Measurements from ENCODE around the gene HHIPL1.

The HHIPL1 gene

DNA sequence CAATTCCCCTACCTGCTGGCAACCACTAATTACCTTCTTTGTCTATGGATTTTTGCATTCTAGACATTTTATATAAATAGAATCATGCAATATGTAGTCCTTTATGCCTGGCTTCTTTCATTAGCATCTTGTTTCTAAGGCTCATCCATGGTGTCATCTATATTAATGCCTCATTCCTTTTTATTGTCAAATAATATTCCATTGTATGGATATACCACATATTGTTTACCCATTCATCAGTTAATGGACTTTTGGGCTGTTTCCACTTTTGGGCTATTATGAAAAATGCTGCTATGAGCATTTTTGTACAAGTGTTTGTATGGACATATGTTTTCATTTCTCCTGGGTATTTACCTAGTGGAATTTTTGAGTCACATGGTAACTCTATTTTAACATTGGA is 57.2 kb downstream of the HHIPL1 start:
- Histone ChIP-seq H2AFZ (ENCODE audit: low read length) (no peak overlapping the region), H3K4me3 (ENCODE audit: low read length, poor library complexity, severe bottlenecking) (no peak overlapping the region), H3K9ac (ENCODE audit: low read depth, low read length, poor library complexity, severe bottlenecking) (no peak overlapping the region), H3K4me1 (ENCODE audit: insufficient read depth, low read length, poor library complexity, severe bottlenecking) (no peaks in the 10 kb centered on the region), H3K79me2 (ENCODE audit: insufficient read depth, low read length) (no peaks in the 10 kb centered on the region), H3K9me3 (ENCODE audit: insufficient read depth, low read depth, low read length) (peaks cover 6% of the 10 kb centered on the region; the same call in 1 of the 2 replicates), H3K4me2 (ENCODE audit: low read depth, low read length, poor library complexity, severe bottlenecking) (no peak overlapping the region), H3K9me2 (replicated peaks; ENCODE audit: low read depth, low read length) (no peaks in the 10 kb centered on the region), H3K27me3 (ENCODE audit: insufficient read depth, low read length, poor library complexity, severe bottlenecking) (no peaks in the 10 kb centered on the region), H3F3A (ENCODE audit: low read depth) (no peaks in the 10 kb centered on the region), H3K36me3 (ENCODE audit: insufficient read depth, low read length) (no peaks in the 10 kb centered on the region), H4K20me1 (ENCODE audit: insufficient read depth, low read length, poor library complexity, severe bottlenecking) (no peaks in the 10 kb centered on the region)
- no peak for TF ChIP-seq EZH2phosphoT487 (IDR thresholded peaks at IDR 0.05; ENCODE audit: borderline replicate concordance)
- TF ChIP-seq, protein P1, sequence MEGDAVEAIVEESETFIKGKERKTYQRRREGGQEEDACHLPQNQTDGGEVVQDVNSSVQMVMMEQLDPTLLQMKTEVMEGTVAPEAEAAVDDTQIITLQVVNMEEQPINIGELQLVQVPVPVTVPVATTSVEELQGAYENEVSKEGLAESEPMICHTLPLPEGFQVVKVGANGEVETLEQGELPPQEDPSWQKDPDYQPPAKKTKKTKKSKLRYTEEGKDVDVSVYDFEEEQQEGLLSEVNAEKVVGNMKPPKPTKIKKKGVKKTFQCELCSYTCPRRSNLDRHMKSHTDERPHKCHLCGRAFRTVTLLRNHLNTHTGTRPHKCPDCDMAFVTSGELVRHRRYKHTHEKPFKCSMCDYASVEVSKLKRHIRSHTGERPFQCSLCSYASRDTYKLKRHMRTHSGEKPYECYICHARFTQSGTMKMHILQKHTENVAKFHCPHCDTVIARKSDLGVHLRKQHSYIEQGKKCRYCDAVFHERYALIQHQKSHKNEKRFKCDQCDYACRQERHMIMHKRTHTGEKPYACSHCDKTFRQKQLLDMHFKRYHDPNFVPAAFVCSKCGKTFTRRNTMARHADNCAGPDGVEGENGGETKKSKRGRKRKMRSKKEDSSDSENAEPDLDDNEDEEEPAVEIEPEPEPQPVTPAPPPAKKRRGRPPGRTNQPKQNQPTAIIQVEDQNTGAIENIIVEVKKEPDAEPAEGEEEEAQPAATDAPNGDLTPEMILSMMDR (conservative IDR thresholded peaks at IDR 0.05; ENCODE audit: low read length) = no peak

- Histone ChIP-seq H4K20me1 (ENCODE audit: insufficient read depth, low read length, poor library complexity, severe bottlenecking) (no peaks in the 10 kb centered on the region), H3K36me3 (ENCODE audit: insufficient read depth, low read length) (no peaks in the 10 kb centered on the region), H3K9ac (ENCODE audit: low read depth, low read length, poor library complexity, severe bottlenecking) (no peak overlapping the region), H3K79me2 (ENCODE audit: insufficient read depth, low read length) (no peaks in the 10 kb centered on the region), H3K9me2 (replicated peaks; ENCODE audit: low read depth, low read length) (no peaks in the 10 kb centered on the region), H3F3A (ENCODE audit: low read depth) (no peaks in the 10 kb centered on the region), H3K4me1 (ENCODE audit: insufficient read depth, low read length, poor library complexity, severe bottlenecking) (no peaks in the 10 kb centered on the region), H2AFZ (ENCODE audit: low read length) (no peak overlapping the region), H3K9me3 (ENCODE audit: insufficient read depth, low read depth, low read length) (peaks cover 6% of the 10 kb centered on the region; the same call in 1 of the 2 replicates), H3K27me3 (ENCODE audit: insufficient read depth, low read length, poor library complexity, severe bottlenecking) (no peaks in the 10 kb centered on the region), H3K4me2 (ENCODE audit: low read depth, low read length, poor library complexity, severe bottlenecking) (no peak overlapping the region), H3K4me3 (ENCODE audit: low read length, poor library complexity, severe bottlenecking) (no peak overlapping the region)
- TF ChIP-seq, protein P1 (conservative IDR thresholded peaks at IDR 0.05; ENCODE audit: low read length) = no peak
- no peak for TF ChIP-seq EZH2phosphoT487 (IDR thresholded peaks at IDR 0.05; ENCODE audit: borderline replicate concordance)
Observed at GRCh38 chr14:99703381-99703780, 58.5 kb downstream of the HHIPL1 start.

DNA sequence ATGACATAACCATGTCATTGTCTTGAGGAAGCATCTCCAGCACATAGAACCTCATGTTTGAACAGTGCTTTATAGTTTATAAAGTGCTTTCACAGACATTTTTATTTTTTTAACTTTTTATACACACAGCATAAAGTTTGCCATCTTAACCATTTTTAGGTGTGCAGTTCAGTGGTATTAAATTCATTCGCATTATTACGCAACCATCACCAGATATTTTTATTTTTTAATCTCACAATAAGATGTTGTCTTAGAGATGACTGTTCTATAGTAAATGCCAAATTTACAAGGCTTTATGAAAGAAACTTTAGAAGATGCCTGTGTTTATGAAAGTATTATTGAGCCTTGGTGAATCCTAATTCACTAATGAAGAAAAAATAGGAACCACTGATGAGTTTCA is 59.1 kb downstream of the HHIPL1 start:
- no peaks in the 10 kb centered on the region for H4K20me1 ChIP-seq (ENCODE audit: insufficient read depth, low read length, poor library complexity, severe bottlenecking)
- H3F3A ChIP-seq (ENCODE audit: low read depth) = no peaks in the 10 kb centered on the region
- H3K79me2 ChIP-seq (ENCODE audit: insufficient read depth, low read length) = no peaks in the 10 kb centered on the region
- H3K4me1 ChIP-seq (ENCODE audit: insufficient read depth, low read length, poor library complexity, severe bottlenecking) = no peaks in the 10 kb centered on the region
- TF ChIP-seq, protein P1 (conservative IDR thresholded peaks at IDR 0.05; ENCODE audit: low read length) = no peak
- TF ChIP-seq EZH2phosphoT487 (IDR thresholded peaks at IDR 0.05; ENCODE audit: borderline replicate concordance) = no peak
- no peaks in the 10 kb centered on the region for H3K27me3 ChIP-seq (ENCODE audit: insufficient read depth, low read length, poor library complexity, severe bottlenecking)
- H3K9me3 ChIP-seq (ENCODE audit: insufficient read depth, low read depth, low read length) = peaks cover 6% of the 10 kb centered on the region; the same call in 1 of the 2 replicates
- no peak overlapping the region for H3K4me3 ChIP-seq (ENCODE audit: low read length, poor library complexity, severe bottlenecking)
- H3K4me2 ChIP-seq (ENCODE audit: low read depth, low read length, poor library complexity, severe bottlenecking) = no peak overlapping the region
- no peaks in the 10 kb centered on the region for H3K36me3 ChIP-seq (ENCODE audit: insufficient read depth, low read length)
- no peaks in the 10 kb centered on the region for H3K9me2 ChIP-seq (replicated peaks; ENCODE audit: low read depth, low read length)
- H3K9ac ChIP-seq (ENCODE audit: low read depth, low read length, poor library complexity, severe bottlenecking) = no peak overlapping the region
- no peak overlapping the region for H2AFZ ChIP-seq (ENCODE audit: low read length)

Measured in Loucy (cell line).